HEK293 (cell line): ENCODE measurements around the gene RAB6A.

ENCODE experiments used
- CTCF ChIA-PET: fragments of 350-600 bp; formaldehyde crosslinking; extraction: SDS; loops from one replicate; lab custom pipeline; 2021; ENCODE audit warnings: antibody characterized with exemption; lab: Yijun Ruan, JAX
- POLR2A ChIA-PET: fragments of 300-600 bp; formaldehyde crosslinking; extraction: SDS; loops from one replicate; lab custom pipeline; 2020; ENCODE audit warnings: antibody characterized with exemption, inconsistent platforms; lab: Yijun Ruan, JAX
- H3K27ac ChIP-seq: fragments of 200-500 bp; sonication (Bioruptor generic); 2 replicates; pipeline ENCODE4 v1.5.1; 2014; ENCODE audit warnings: low read depth, low read length, control low read depth, inconsistent platforms; ENCODE audit errors: extremely low read depth
- H3K36me3 ChIP-seq, 2 experiments: fragments of 200-500 bp in 1 of 2; sonication (Bioruptor generic) in 1 of 2; 1 replicate in 1 of 2; 2 replicates in 1 of 2; pipeline ENCODE4 v1.5.1; 2014 to 2017; ENCODE audit warnings: inconsistent platforms in 2 of 2, low read length in 2 of 2; ENCODE audit not compliant: control insufficient read depth in 2 of 2, insufficient read depth in 1 of 2
- H3K4me1 ChIP-seq: fragments of 200-500 bp; sonication (Bioruptor generic); 2 replicates; pipeline ENCODE4 v1.5.1; 2014; ENCODE audit warnings: mild to moderate bottlenecking, low read length, inconsistent platforms; ENCODE audit not compliant: control insufficient read depth, insufficient read depth
- H3K4me3 ChIP-seq: 2 replicates; pipeline ENCODE4 v1.5.1; 2011; ENCODE audit warnings: low read depth, mild to moderate bottlenecking, control low read depth, low read length, moderate library complexity
- H3K9me3 ChIP-seq: fragments of 200-500 bp; sonication (Bioruptor generic); 2 replicates; pipeline ENCODE4 v1.5.1; 2014; ENCODE audit warnings: low read depth, low read length, inconsistent platforms; ENCODE audit not compliant: control insufficient read depth, insufficient read depth
- CTCF ChIP-seq: fragments of 450-650 bp; formaldehyde crosslinking; IDR thresholded peaks from 2 replicates; pipeline ENCODE4 v1.5.1; 2016; ENCODE audit warnings: missing biosample characterization, missing genetic modification characterization
- MYNN ChIP-seq: fragments of 450-650 bp; formaldehyde crosslinking; IDR thresholded peaks from 2 replicates; pipeline ENCODE4 v1.5.1; 2016; ENCODE audit warnings: missing biosample characterization, missing genetic modification characterization, borderline replicate concordance
- PATZ1 ChIP-seq: fragments of 450-650 bp; formaldehyde crosslinking; IDR thresholded peaks from 2 replicates; pipeline ENCODE4 v1.5.1; 2016; ENCODE audit warnings: missing biosample characterization, missing genetic modification characterization
- SALL2 ChIP-seq: fragments of 450-650 bp; formaldehyde crosslinking; IDR thresholded peaks from 2 replicates; pipeline ENCODE4 v1.5.0; 2017; ENCODE audit warnings: missing biosample characterization, mild to moderate bottlenecking, missing genetic modification characterization, borderline replicate concordance
- TCF7L2 ChIP-seq: IDR thresholded peaks from 2 replicates; pipeline ENCODE4 v1.6.1; 2011; ENCODE audit warnings: low read depth, mild to moderate bottlenecking, inconsistent platforms, low read length, moderate library complexity, borderline replicate concordance
- ZNF239 ChIP-seq: fragments of 450-650 bp; formaldehyde crosslinking; IDR thresholded peaks from 2 replicates; pipeline ENCODE4 v1.5.1; 2016; ENCODE audit warnings: missing biosample characterization, missing genetic modification characterization
- ZNF302 ChIP-seq: fragments of 450-650 bp; formaldehyde crosslinking; IDR thresholded peaks from 2 replicates; pipeline ENCODE4 v1.5.1; 2016; ENCODE audit warnings: missing biosample characterization, missing genetic modification characterization, low read depth
- ZNF362 ChIP-seq: fragments of 450-650 bp; formaldehyde crosslinking; IDR thresholded peaks from 2 replicates; pipeline ENCODE4 v1.5.1; 2016; ENCODE audit warnings: missing biosample characterization, missing genetic modification characterization
- ZNF433 ChIP-seq: fragments of 450-650 bp; formaldehyde crosslinking; IDR thresholded peaks from 2 replicates; pipeline ENCODE4 v1.5.1; 2016; ENCODE audit warnings: missing biosample characterization, missing genetic modification characterization, low read depth
- ZNF521 ChIP-seq: fragments of 450-650 bp; formaldehyde crosslinking; IDR thresholded peaks from 2 replicates; pipeline ENCODE4 v1.5.1; 2017; ENCODE audit warnings: missing biosample characterization, mild to moderate bottlenecking, missing genetic modification characterization
- ZNF560 ChIP-seq: fragments of 450-650 bp; formaldehyde crosslinking; IDR thresholded peaks from 2 replicates; pipeline ENCODE4 v1.5.1; 2017; ENCODE audit warnings: missing biosample characterization, missing genetic modification characterization, borderline replicate concordance
- ZNF571 ChIP-seq: fragments of 450-650 bp; formaldehyde crosslinking; IDR thresholded peaks from 2 replicates; pipeline ENCODE4 v1.5.0; 2017; ENCODE audit warnings: missing biosample characterization, missing genetic modification characterization
- ZSCAN16 ChIP-seq: fragments of 450-650 bp; formaldehyde crosslinking; IDR thresholded peaks from 2 replicates; pipeline ENCODE4 v1.5.1; 2016; ENCODE audit warnings: missing biosample characterization, missing genetic modification characterization
- TF ChIP-seq, protein P1 (sequence below): fragments of 450-650 bp; formaldehyde crosslinking; IDR thresholded peaks from 2 replicates; pipeline ENCODE4 v1.5.1; 2016; ENCODE audit warnings: missing biosample characterization, missing genetic modification characterization

Gene RAB6A

GRCh38 chr11:73647459-73648100 is 113.3 kb downstream of the RAB6A start (continued):
- TF ChIP-seq PATZ1 (tag by site-specific recombination) (peak; percentile 73), ZNF362 (tag by site-specific recombination) (no peak), ZNF239 (tag by site-specific recombination) (no peak), CTCF (tag by site-specific recombination) (no peak), ZNF302 (tag by site-specific recombination) (no peak), SALL2 (tag by site-specific recombination) (no peak), ZNF560 (tag by site-specific recombination) (no peak), ZNF521 (tag by site-specific recombination) (no peak), ZSCAN16 (tag by site-specific recombination) (no peak)

DNA sequence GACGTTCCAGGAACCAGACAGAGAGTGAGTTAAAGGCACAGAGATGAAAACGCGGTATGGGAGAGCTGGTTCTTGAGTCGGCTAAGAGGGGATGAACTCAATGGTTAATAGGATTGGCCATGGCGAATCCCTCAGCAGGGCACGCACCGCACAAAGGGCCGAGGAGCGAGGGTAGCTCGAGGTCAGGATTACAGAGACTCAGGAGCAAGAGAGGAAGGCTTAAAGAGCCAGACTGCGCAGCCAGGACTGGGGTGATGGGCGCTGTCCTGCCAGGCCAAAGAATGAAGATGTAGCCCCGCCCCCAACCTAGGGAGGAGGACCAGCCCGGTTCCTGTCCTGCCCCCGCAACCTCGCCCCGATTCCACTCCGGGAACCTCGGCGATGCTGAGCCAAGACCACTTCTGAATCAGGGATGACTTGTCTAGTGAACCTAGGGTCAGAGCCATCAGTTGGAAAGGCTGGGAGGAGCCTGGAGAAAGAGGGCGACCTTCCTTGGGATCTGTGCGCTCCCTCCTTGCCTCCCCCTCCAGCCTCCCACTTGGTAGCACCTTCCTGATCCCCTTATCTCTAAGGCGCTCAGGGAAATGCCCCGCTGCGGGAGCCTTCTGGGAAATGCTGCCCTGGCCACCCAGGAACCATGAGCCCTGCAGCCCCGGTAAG is 114.8 kb downstream of the RAB6A start, which contains the start of gene PLEKHB1:
TSS of gene PLEKHB1 (plus strand) at position 610 of the 660 bp plus-strand sequence. CDS start at position 638, 28 bp downstream.
- H3K36me3 ChIP-seq: no peaks in the 10 kb centered on the region
- H3K27ac ChIP-seq: no peak within 1 kb of the TSS
- no peaks in the 10 kb centered on the region for H3K4me1 ChIP-seq
- TF ChIP-seq MYNN (tag by site-specific recombination): no peak
- TF ChIP-seq, protein P1, sequence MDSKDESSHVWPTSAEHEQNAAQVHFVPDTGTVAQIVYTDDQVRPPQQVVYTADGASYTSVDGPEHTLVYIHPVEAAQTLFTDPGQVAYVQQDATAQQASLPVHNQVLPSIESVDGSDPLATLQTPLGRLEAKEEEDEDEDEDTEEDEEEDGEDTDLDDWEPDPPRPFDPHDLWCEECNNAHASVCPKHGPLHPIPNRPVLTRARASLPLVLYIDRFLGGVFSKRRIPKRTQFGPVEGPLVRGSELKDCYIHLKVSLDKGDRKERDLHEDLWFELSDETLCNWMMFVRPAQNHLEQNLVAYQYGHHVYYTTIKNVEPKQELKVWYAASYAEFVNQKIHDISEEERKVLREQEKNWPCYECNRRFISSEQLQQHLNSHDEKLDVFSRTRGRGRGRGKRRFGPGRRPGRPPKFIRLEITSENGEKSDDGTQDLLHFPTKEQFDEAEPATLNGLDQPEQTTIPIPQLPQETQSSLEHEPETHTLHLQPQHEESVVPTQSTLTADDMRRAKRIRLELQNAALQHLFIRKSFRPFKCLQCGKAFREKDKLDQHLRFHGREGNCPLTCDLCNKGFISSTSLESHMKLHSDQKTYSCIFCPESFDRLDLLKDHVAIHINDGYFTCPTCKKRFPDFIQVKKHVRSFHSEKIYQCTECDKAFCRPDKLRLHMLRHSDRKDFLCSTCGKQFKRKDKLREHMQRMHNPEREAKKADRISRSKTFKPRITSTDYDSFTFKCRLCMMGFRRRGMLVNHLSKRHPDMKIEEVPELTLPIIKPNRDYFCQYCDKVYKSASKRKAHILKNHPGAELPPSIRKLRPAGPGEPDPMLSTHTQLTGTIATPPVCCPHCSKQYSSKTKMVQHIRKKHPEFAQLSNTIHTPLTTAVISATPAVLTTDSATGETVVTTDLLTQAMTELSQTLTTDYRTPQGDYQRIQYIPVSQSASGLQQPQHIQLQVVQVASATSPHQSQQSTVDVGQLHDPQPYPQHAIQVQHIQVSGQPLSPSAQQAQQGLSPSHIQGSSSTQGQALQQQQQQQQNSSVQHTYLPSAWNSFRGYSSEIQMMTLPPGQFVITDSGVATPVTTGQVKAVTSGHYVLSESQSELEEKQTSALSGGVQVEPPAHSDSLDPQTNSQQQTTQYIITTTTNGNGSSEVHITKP (tag by site-specific recombination): peak; percentile 13; the same call in 1 of the 2 replicates
- TF ChIP-seq ZNF571: no peak
- no peak for TF ChIP-seq TCF7L2
- TF ChIP-seq ZNF433 (tag by site-specific recombination): no peak
- H3K9me3 ChIP-seq: no peaks in the 10 kb centered on the region
- H3K4me3 ChIP-seq: no peak within 1 kb of the TSS
- CTCF ChIA-PET: interaction anchor here (0.6 to 3.7 kb wide), 6 partner anchors 13 to 295 kb away, joined by 3 to 14 read pairs (median 5); no protein-coding TSS in a partner anchor
- POLR2A ChIA-PET: interaction anchor here (0.9 kb wide), 1 partner anchor 20 kb away, joined by 4 read pairs; no protein-coding TSS in a partner anchor
